ENCODE results near the gene COPA. TPM values are rescaled to one million over a fixed set of nuclear protein-coding genes. Genes with fewer than 3 reads are reported as not detected.

The COPA gene
- total and polyA plus RNA-seq, 2 donors (not counting 3 experiments of a cell fraction or from before 2014, with no cell fraction given) = 127 to 185 TPM

- FAIRE-seq (no peak), DNase-seq (ENCODE audit: low read depth, low spot score) (no peak)
- intact Hi-C loops (cut with micrococcal nuclease) (loop anchor here (5.0 to 10.0 kb wide), 2 partner anchors 36 to 732 kb away; partner anchors contain the start of gene PEX19), dilution Hi-C loops (cut with MboI; ENCODE audit: extremely low pct_ligation_motif_present, low sequenced_read_pairs) (no loop called here)
- Histone ChIP-seq H3K4me3 (replicated peaks in 1 of 3; ENCODE audit: insufficient read depth in 1 of 3, low read depth in 1 of 3, low read length in 3 of 3) (no peak overlapping the region), H3K9ac (replicated peaks; ENCODE audit: extremely low read depth, insufficient read depth, low read length) (no peak overlapping the region), H3K9me3 (replicated peaks; ENCODE audit: control insufficient read depth, insufficient read depth, low read length) (no peaks in the 10 kb centered on the region), H3K27me3 (ENCODE audit: control insufficient read depth in 2 of 2, insufficient read depth in 2 of 2, low read length in 2 of 2) (no peaks in the 10 kb centered on the region), H3K4me1 (ENCODE audit: control insufficient read depth, extremely low read depth, insufficient read depth, low read length) (no peaks in the 10 kb centered on the region), H3K9me1 (replicated peaks; ENCODE audit: control insufficient read depth, extremely low read depth, insufficient read depth, low read length) (no peaks in the 10 kb centered on the region), H3K27ac (ENCODE audit: insufficient read depth, low read depth, low read length) (no peak overlapping the region), H3K4me2 (ENCODE audit: insufficient read depth, low read length) (no peak overlapping the region), H4K20me1 (replicated peaks; ENCODE audit: control insufficient read depth, extremely low read depth, insufficient read depth, low read length) (no peaks in the 10 kb centered on the region), H3K36me3 (ENCODE audit: control insufficient read depth in 2 of 2, extremely low read depth in 1 of 2, insufficient read depth in 2 of 2, low read length in 2 of 2) (peaks cover 8 to 17% of the 10 kb centered on the region in 2 experiments), H2AFZ (ENCODE audit: low read depth, low read length) (no peak overlapping the region), H3K79me2 (ENCODE audit: control insufficient read depth, insufficient read depth, low read length) (peaks cover 48% of the 10 kb centered on the region)
- POLR2A ChIA-PET = no interaction called here
- no peak for TF ChIP-seq GATA2 (IDR thresholded peaks at IDR 0.05; ENCODE audit: insufficient read depth, insufficient read length, low read depth, low read length)
- TF ChIP-seq CTCF (IDR thresholded peaks at IDR 0.05; ENCODE audit: extremely low read depth in 1 of 2, insufficient read depth in 1 of 2, low read depth in 1 of 2, low read length in 2 of 2) = no peak
- TF ChIP-seq POLR2AphosphoS5 (IDR thresholded peaks at IDR 0.05; ENCODE audit: insufficient read depth, low read depth, low read length) = no peak
- no peak for TF ChIP-seq EZH2 (IDR thresholded peaks at IDR 0.05; ENCODE audit: borderline replicate concordance, low read depth, low read length, severe bottlenecking)
- TF ChIP-seq, protein P1, sequence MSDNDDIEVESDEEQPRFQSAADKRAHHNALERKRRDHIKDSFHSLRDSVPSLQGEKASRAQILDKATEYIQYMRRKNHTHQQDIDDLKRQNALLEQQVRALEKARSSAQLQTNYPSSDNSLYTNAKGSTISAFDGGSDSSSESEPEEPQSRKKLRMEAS (IDR thresholded peaks at IDR 0.05; ENCODE audit: insufficient read depth, insufficient read length) = no peak
- no peak for TF ChIP-seq MYC (IDR thresholded peaks at IDR 0.05; ENCODE audit: low read depth, low read length)
- TF ChIP-seq JUN (IDR thresholded peaks at IDR 0.05; ENCODE audit: borderline replicate concordance, insufficient read depth, insufficient read length, low read depth) = no peak
- TF ChIP-seq POLR2A (IDR thresholded peaks at IDR 0.05; ENCODE audit: low read depth, low read length) = no peak
- TF ChIP-seq FOS (IDR thresholded peaks at IDR 0.05; ENCODE audit: borderline replicate concordance, insufficient read depth, low read length) = no peak
- no TSS peak for BruUV-seq (replicated peaks)
- CTCF ChIA-PET = interaction anchor here (1.6 kb wide), 1 partner anchor 32 kb away, joined by 3 read pairs; no protein-coding TSS in a partner anchor
These were observed 20.2 kb downstream of the COPA start for GRCh38 chr1:160322831-160323230.

All from endothelial cell of umbilical vein (primary cell).